NCI-H2107 treated with DMSO at 0.1 percent for 48 hours (cell line): ENCODE measurements around the gene BAIAP3.
"Not testable (repeated sequence)": the region's sequence is repeated elsewhere in the genome, so short reads cannot be mapped to it uniquely, and the experiment has no call there.

Experiments
- DNase-seq: peaks from one replicate; lab custom pipeline; 2025; ENCODE audit not compliant: unreplicated experiment; lab: John Stamatoyannopoulos, UW

The BAIAP3 gene

GRCh38 chr16:1333149-1333812 is at the start of gene BAIAP3:
Gene BAIAP3, plus strand, starts transcription at chr16:1333645. Its CDS starts 4,905 bp downstream, at chr16:1338550.
- DNase-seq: no peak

GRCh38 chr16:1283996-1284616 is 49.3 kb upstream of the BAIAP3 start:
- no peak for DNase-seq

- DNase-seq: no peak
Observed at GRCh38 chr16:1285669-1286512, 47.6 kb upstream of the BAIAP3 start.

GRCh38 chr16:1286513-1287094 is 46.8 kb upstream of the BAIAP3 start:
- DNase-seq: no peak

GRCh38 chr16:1287982-1288670 is 45.3 kb upstream of the BAIAP3 start:
- no peak for DNase-seq

- DNase-seq: no peak
Observed at GRCh38 chr16:1288813-1289476, 44.5 kb upstream of the BAIAP3 start.

GRCh38 chr16:1289477-1289866 is 44.0 kb upstream of the BAIAP3 start:
- DNase-seq: no peak

GRCh38 chr16:1290063-1290501 is 43.4 kb upstream of the BAIAP3 start:
- DNase-seq: no peak

GRCh38 chr16:1290860-1291575 is 42.4 kb upstream of the BAIAP3 start:
- no peak for DNase-seq

- peak; percentile 83 for DNase-seq
Observed at GRCh38 chr16:1291576-1291974, 41.9 kb upstream of the BAIAP3 start.

GRCh38 chr16:1292208-1292607 is 41.2 kb upstream of the BAIAP3 start:
- not testable (repeated sequence) for DNase-seq

- not testable (repeated sequence) for DNase-seq
Observed at GRCh38 chr16:1292808-1293207, 40.6 kb upstream of the BAIAP3 start.

GRCh38 chr16:1293921-1294656 is 39.4 kb upstream of the BAIAP3 start:
- no peak for DNase-seq

- no peak for DNase-seq
Observed at GRCh38 chr16:1295465-1295864, 38.0 kb upstream of the BAIAP3 start.

GRCh38 chr16:1296688-1297017 is 36.8 kb upstream of the BAIAP3 start:
- DNase-seq: not testable (repeated sequence)

GRCh38 chr16:1297018-1297696 is 36.3 kb upstream of the BAIAP3 start:
- DNase-seq: peak; percentile 7

- DNase-seq: no peak
Observed at GRCh38 chr16:1298406-1298805, 35.0 kb upstream of the BAIAP3 start.

- no peak for DNase-seq
Observed at GRCh38 chr16:1299012-1299867, 34.2 kb upstream of the BAIAP3 start.
